SU-DHL-6 (cell line): ENCODE data around the gene SLC30A2.

Experiments used
- H2AFZ ChIP-seq: fragments of 200-600 bp; sonication (generic); 2 replicates; pipeline ENCODE4 v1.6.1; 2014; ENCODE audit warnings: low read depth, mild to moderate bottlenecking, moderate library complexity, mixed read lengths, antibody characterized with exemption, low read length; ENCODE audit not compliant: severe bottlenecking
- H3F3A ChIP-seq: fragments of 200-600 bp; shearing (Covaris generic); 2 replicates; pipeline ENCODE4 v1.6.0; 2016; ENCODE audit warnings: antibody characterized with exemption, mild to moderate bottlenecking; ENCODE audit not compliant: insufficient read depth
- H3K27ac ChIP-seq: fragments of 200-600 bp; sonication (generic); 2 replicates; pipeline ENCODE4 v1.5.1; 2016; ENCODE audit warnings: low read depth, mild to moderate bottlenecking, low read length, moderate library complexity, mixed read lengths
- H3K27me3 ChIP-seq: fragments of 200-600 bp; sonication (generic), shearing (Covaris generic); 2 replicates; pipeline ENCODE4 v1.6.0; 2014; ENCODE audit warnings: mild to moderate bottlenecking, low read length
- H3K36me3 ChIP-seq: fragments of 200-600 bp; sonication (generic); 2 replicates; pipeline ENCODE4 v1.6.1; 2014; ENCODE audit warnings: mild to moderate bottlenecking, low read length, mixed read lengths
- H3K4me2 ChIP-seq: fragments of 300-600, 200-600 bp; shearing (Covaris generic), sonication (generic); 2 replicates; pipeline ENCODE4 v1.6.0; 2014; ENCODE audit warnings: low read length, low read depth, mild to moderate bottlenecking; ENCODE audit not compliant: poor library complexity, severe bottlenecking
- H3K4me3 ChIP-seq: fragments of 200-600 bp; sonication (generic); 2 replicates; pipeline ENCODE4 v1.5.1; 2014; ENCODE audit warnings: antibody characterized with exemption, low read length, mild to moderate bottlenecking, mixed read lengths; ENCODE audit not compliant: insufficient read depth, poor library complexity, severe bottlenecking
- H3K79me2 ChIP-seq: fragments of 200-600 bp; sonication (generic); 2 replicates; pipeline ENCODE4 v1.6.1; 2014; ENCODE audit warnings: mild to moderate bottlenecking, low read length, moderate library complexity; ENCODE audit not compliant: insufficient read depth
- H3K9ac ChIP-seq: fragments of 200-600 bp; sonication (generic); 2 replicates; pipeline ENCODE4 v1.7.0; 2014; ENCODE audit warnings: mild to moderate bottlenecking, low read length
- H3K9me2 ChIP-seq: fragments of 200-600 bp; sonication (generic); replicated peaks from 2 replicates; pipeline ENCODE4 v1.6.1; 2014; ENCODE audit warnings: low read length; ENCODE audit not compliant: insufficient read depth
- H3K9me3 ChIP-seq: fragments of 200-600 bp; sonication (generic); 2 replicates; pipeline ENCODE4 v1.6.1; 2014; ENCODE audit warnings: low read length, mixed read lengths; ENCODE audit not compliant: insufficient read depth
- H4K20me1 ChIP-seq: fragments of 200-600 bp; sonication (generic); 2 replicates; pipeline ENCODE4 v1.6.1; 2014; ENCODE audit warnings: low read depth, mild to moderate bottlenecking, antibody characterized with exemption, low read length, moderate library complexity, mixed read lengths
- EZH2phosphoT487 ChIP-seq: fragments of 200-600 bp; sonication (generic), shearing (Covaris generic); conservative IDR thresholded peaks from 2 replicates; pipeline ENCODE4 v1.6.1; 2018; ENCODE audit warnings: mild to moderate bottlenecking, antibody characterized with exemption, low read length, moderate library complexity, mixed read lengths
- TF ChIP-seq, protein P1 (sequence below): fragments of 200-600 bp; sonication (generic); IDR thresholded peaks from one replicate; pipeline ENCODE4 v1.5.1; 2017; ENCODE audit warnings: antibody characterized with exemption, mild to moderate bottlenecking, low read length, moderate library complexity; ENCODE audit not compliant: insufficient read depth, poor library complexity, severe bottlenecking

The SLC30A2 gene

DNA sequence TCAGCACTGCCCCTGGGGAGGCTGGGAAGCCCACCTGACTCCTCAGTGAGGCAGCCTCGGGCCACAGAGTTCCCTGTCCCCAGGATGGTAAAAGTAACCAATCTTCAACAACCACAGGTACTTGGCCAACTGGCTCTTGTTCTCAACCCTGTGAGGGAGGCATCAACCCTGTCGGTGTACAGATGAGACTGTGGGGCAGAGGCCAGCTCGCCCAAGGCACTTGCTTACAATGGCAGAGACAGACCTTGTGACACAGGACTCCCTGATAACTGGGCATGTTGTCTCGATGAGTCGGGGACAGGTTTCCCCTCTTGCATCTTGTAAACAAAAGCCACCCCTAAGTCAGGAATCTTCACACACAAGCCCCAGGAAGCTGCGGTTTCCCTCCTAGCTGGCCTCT is 8.0 kb downstream of the SLC30A2 start:
- TF ChIP-seq, protein P1, sequence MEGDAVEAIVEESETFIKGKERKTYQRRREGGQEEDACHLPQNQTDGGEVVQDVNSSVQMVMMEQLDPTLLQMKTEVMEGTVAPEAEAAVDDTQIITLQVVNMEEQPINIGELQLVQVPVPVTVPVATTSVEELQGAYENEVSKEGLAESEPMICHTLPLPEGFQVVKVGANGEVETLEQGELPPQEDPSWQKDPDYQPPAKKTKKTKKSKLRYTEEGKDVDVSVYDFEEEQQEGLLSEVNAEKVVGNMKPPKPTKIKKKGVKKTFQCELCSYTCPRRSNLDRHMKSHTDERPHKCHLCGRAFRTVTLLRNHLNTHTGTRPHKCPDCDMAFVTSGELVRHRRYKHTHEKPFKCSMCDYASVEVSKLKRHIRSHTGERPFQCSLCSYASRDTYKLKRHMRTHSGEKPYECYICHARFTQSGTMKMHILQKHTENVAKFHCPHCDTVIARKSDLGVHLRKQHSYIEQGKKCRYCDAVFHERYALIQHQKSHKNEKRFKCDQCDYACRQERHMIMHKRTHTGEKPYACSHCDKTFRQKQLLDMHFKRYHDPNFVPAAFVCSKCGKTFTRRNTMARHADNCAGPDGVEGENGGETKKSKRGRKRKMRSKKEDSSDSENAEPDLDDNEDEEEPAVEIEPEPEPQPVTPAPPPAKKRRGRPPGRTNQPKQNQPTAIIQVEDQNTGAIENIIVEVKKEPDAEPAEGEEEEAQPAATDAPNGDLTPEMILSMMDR = no peak
- TF ChIP-seq EZH2phosphoT487 = no peak
- Histone ChIP-seq H3K79me2 (no peaks in the 10 kb centered on the region), H3K27me3 (no peaks in the 10 kb centered on the region), H3F3A (no peaks in the 10 kb centered on the region), H3K9me3 (no peaks in the 10 kb centered on the region), H3K4me2 (no peak overlapping the region), H3K27ac (no peak overlapping the region), H3K36me3 (no peaks in the 10 kb centered on the region), H3K9ac (no peak overlapping the region), H2AFZ (no peak overlapping the region), H3K9me2 (no peaks in the 10 kb centered on the region), H3K4me3 (no peak overlapping the region), H4K20me1 (no peaks in the 10 kb centered on the region)

DNA sequence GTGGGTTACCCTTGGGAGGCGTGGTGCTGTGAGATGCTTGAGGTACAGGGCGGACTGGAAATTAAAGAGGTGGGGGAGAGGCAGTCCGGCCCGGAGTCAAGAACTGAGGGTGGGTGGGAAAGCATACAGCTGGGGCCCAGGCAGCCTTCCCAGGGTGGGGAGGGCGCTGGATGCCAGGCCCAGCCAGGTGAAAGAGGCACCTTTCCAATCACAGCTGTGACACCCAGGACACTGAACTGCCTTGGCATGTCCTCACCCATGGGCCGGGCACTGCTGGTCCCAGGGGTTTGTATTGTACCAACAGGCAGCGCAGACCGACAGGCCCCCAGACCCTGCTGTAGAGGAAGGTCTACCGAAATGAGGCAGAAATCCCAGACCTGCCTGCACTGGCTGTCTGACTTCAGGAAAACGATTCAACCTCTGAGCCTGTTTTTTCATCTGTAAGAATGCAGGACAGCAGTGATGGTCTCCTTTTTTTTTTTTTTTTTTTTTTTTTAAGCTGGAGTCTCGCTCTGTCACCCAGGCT is 9.1 kb downstream of the SLC30A2 start:
- no peaks in the 10 kb centered on the region for H3K27me3 ChIP-seq
- no peaks in the 10 kb centered on the region for H3K9me2 ChIP-seq
- no peaks in the 10 kb centered on the region for H3K9me3 ChIP-seq
- H3K36me3 ChIP-seq = no peaks in the 10 kb centered on the region
- H3K27ac ChIP-seq = no peak overlapping the region
- H3F3A ChIP-seq = no peaks in the 10 kb centered on the region
- no peak overlapping the region for H3K4me3 ChIP-seq
- H4K20me1 ChIP-seq = no peaks in the 10 kb centered on the region
- no peaks in the 10 kb centered on the region for H3K79me2 ChIP-seq
- TF ChIP-seq, protein P1 = no peak
- no peak for TF ChIP-seq EZH2phosphoT487
- no peak overlapping the region for H3K9ac ChIP-seq
- no peak overlapping the region for H2AFZ ChIP-seq
- H3K4me2 ChIP-seq = no peak overlapping the region

DNA sequence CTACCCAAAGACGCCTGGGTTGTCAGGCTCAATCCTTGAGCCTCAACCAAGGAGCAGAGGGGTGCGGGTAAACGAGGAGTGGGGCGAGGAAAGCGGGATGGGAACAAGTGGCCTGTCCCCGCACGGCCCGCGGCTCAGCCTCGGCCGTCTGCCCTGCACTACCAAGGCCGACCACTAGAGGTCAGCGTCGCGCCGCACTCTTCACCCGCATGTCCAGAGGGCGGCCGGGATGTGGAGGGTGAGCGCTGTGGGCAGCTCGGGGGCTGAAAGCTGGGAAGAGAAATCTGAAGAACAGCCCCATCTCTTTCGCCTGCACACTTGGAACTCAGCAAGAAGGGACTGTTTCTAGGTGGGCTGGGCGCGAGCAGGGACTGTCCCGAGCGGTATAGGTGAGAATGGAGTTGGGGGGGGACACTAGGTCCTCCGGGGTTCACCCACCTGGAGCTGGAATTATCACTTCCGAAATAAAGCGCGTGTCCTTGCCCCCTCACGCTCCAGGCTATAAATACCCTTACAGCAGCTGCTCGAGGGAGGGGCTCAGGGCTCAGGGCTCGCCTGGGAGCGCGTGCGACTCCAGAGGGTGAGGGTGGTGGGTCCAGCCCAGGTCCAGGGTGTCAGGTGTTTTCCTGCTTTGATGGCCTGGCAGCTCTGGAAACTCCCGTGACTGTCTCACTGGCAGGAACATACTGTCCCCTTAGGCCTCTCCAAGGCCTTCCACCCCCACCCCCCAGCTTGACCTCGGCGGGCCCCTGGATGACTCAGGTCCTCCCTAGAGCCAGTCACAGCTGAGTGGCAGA is 9.8 kb downstream of the SLC30A2 start:
- no peaks in the 10 kb centered on the region for H3K27me3 ChIP-seq
- H3K79me2 ChIP-seq = no peaks in the 10 kb centered on the region
- H3F3A ChIP-seq = no peaks in the 10 kb centered on the region
- no peaks in the 10 kb centered on the region for H3K9me3 ChIP-seq
- no peak for TF ChIP-seq EZH2phosphoT487
- TF ChIP-seq, protein P1 = peak; percentile 93
- no peaks in the 10 kb centered on the region for H3K9me2 ChIP-seq
- H3K4me3 ChIP-seq = peak overlapping the region; percentile 90
- H3K36me3 ChIP-seq = no peaks in the 10 kb centered on the region
- H4K20me1 ChIP-seq = no peaks in the 10 kb centered on the region
- peak overlapping the region; percentile 97 for H2AFZ ChIP-seq
- peak overlapping the region; percentile 77 for H3K9ac ChIP-seq
- H3K4me2 ChIP-seq = peak overlapping the region; percentile 85
- H3K27ac ChIP-seq = peak overlapping the region; percentile 67; the same call in 1 of the 2 replicates
